ENCODE measurements around the gene ATP12A.

DNA sequence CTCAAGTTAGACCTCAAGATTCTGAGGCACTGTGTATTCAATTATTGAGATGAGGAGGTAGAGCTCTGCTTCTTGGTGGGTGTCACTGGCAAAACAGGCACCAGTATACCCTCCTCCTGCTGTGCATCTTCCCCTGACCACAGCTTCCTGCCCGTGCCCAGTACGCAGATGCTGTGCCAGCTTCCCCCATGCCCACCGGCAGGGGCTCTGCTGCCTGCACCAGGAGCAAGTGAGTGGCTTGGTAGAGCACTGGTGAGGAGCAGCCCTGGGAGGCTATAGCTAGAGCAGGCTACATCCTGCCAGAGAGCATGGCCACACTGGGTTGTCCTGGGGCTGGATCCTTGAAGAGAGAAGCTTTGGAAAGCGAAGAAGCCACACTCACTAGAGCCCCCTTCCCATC lies 62.8 kb downstream of the ATP12A start:
- TF ChIP-seq, protein P1, sequence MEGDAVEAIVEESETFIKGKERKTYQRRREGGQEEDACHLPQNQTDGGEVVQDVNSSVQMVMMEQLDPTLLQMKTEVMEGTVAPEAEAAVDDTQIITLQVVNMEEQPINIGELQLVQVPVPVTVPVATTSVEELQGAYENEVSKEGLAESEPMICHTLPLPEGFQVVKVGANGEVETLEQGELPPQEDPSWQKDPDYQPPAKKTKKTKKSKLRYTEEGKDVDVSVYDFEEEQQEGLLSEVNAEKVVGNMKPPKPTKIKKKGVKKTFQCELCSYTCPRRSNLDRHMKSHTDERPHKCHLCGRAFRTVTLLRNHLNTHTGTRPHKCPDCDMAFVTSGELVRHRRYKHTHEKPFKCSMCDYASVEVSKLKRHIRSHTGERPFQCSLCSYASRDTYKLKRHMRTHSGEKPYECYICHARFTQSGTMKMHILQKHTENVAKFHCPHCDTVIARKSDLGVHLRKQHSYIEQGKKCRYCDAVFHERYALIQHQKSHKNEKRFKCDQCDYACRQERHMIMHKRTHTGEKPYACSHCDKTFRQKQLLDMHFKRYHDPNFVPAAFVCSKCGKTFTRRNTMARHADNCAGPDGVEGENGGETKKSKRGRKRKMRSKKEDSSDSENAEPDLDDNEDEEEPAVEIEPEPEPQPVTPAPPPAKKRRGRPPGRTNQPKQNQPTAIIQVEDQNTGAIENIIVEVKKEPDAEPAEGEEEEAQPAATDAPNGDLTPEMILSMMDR (IDR thresholded peaks at IDR 0.05 in 4 of 5, conservative IDR thresholded peaks at IDR 0.05 in 1 of 5), result no peak
- no peak for TF ChIP-seq POLR2A (IDR thresholded peaks at IDR 0.05)

All from gastrocnemius medialis (tissue), 4 donors.